SK-N-SH treated with all-trans-retinoic acid at 6 μM for 48 hours (cell line): ENCODE results near the gene NAALADL2.

ENCODE experiments used
- GLIS3 ChIP-seq: fragments of 250-450 bp; sonication (Bioruptor Pico); IDR thresholded peaks from 2 replicates; pipeline ENCODE4 v1.5.0; 2020; ENCODE audit warnings: mild to moderate bottlenecking, moderate library complexity
- RARB ChIP-seq: fragments of 250-450 bp; sonication (Bioruptor Pico); IDR thresholded peaks from 2 replicates; pipeline ENCODE4 v1.8.0; 2021; ENCODE audit warnings: mild to moderate bottlenecking, moderate library complexity
- TCF4 ChIP-seq: fragments of 250-450 bp; sonication (Bioruptor Pico); IDR thresholded peaks from 2 replicates; pipeline ENCODE4 v1.8.0; 2021; ENCODE audit warnings: mild to moderate bottlenecking, moderate library complexity, borderline replicate concordance
- ZFP3 ChIP-seq: fragments of 250-450 bp; sonication (Bioruptor Pico); IDR thresholded peaks from 2 replicates; pipeline ENCODE4 v1.5.0; 2020; ENCODE audit warnings: mild to moderate bottlenecking, moderate library complexity
- ZFP30 ChIP-seq: fragments of 450-650 bp; formaldehyde crosslinking; IDR thresholded peaks from 2 replicates; pipeline ENCODE4 v1.5.0; 2022; ENCODE audit warnings: mild to moderate bottlenecking, moderate library complexity
- ZNF8 ChIP-seq: fragments of 450-650 bp; formaldehyde crosslinking; IDR thresholded peaks from 2 replicates; pipeline ENCODE4 v1.5.0; 2020; ENCODE audit warnings: mild to moderate bottlenecking, moderate library complexity
- TF ChIP-seq, protein P1 (sequence below): fragments of 250-450 bp; sonication (Bioruptor Pico); IDR thresholded peaks from 2 replicates; pipeline ENCODE4 v1.8.0; 2020; ENCODE audit warnings: mild to moderate bottlenecking, moderate library complexity, borderline replicate concordance
- TF ChIP-seq, protein P2 (sequence below): fragments of 250-450 bp; sonication (Bioruptor Pico); IDR thresholded peaks from 2 replicates; pipeline ENCODE4 v1.8.0; 2021; ENCODE audit warnings: low read depth, mild to moderate bottlenecking, moderate library complexity, borderline replicate concordance

DNA sequence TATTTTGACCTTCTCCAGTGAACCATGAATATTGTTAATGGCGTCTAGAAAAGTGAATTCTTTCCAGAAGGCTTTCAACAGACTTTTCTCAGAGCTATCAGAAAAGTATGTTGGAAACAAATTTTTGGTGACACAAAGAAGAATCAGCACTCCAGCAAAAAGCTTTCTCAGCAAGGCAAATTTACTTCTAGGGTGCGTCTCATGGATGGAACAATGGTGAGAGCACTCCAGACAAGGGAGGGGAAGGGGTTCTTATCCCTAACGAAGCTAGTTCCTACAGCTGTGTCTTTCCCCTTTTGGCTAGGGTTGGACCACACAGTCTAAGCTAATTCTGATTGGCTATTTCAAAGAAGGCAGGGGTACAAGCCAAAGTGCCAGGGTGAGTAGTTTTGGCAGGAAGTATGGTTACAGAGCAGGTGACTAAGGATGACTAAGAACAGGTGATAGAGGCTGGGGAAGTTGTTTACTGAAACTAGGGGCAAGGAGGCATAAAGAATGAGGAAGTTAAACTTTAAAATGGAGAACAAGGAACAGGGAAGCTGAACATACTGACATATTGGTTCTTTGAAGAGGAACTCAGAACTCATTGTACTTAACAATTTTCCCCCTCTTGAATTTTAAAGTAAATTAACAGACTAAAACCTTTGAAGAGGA lies 959.8 kb downstream of the NAALADL2 start:
- TF ChIP-seq GLIS3 (CRISPR knock-in tag) = no peak
- no peak for TF ChIP-seq ZFP30 (CRISPR knock-in tag)
- no peak for TF ChIP-seq RARB (CRISPR knock-in tag)
- TF ChIP-seq ZFP3 (CRISPR knock-in tag) = no peak
- no peak for TF ChIP-seq ZNF8
- TF ChIP-seq TCF4 (CRISPR knock-in tag) = no peak
- TF ChIP-seq, protein P1, sequence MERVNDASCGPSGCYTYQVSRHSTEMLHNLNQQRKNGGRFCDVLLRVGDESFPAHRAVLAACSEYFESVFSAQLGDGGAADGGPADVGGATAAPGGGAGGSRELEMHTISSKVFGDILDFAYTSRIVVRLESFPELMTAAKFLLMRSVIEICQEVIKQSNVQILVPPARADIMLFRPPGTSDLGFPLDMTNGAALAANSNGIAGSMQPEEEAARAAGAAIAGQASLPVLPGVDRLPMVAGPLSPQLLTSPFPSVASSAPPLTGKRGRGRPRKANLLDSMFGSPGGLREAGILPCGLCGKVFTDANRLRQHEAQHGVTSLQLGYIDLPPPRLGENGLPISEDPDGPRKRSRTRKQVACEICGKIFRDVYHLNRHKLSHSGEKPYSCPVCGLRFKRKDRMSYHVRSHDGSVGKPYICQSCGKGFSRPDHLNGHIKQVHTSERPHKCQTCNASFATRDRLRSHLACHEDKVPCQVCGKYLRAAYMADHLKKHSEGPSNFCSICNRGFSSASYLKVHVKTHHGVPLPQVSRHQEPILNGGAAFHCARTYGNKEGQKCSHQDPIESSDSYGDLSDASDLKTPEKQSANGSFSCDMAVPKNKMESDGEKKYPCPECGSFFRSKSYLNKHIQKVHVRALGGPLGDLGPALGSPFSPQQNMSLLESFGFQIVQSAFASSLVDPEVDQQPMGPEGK (CRISPR knock-in tag) = no peak
- TF ChIP-seq, protein P2, sequence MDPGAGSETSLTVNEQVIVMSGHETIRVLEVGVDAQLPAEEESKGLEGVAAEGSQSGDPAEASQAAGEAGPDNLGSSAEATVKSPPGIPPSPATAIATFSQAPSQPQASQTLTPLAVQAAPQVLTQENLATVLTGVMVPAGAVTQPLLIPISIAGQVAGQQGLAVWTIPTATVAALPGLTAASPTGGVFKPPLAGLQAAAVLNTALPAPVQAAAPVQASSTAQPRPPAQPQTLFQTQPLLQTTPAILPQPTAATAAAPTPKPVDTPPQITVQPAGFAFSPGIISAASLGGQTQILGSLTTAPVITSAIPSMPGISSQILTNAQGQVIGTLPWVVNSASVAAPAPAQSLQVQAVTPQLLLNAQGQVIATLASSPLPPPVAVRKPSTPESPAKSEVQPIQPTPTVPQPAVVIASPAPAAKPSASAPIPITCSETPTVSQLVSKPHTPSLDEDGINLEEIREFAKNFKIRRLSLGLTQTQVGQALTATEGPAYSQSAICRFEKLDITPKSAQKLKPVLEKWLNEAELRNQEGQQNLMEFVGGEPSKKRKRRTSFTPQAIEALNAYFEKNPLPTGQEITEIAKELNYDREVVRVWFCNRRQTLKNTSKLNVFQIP (CRISPR knock-in tag) = no peak
